ENCODE results near the gene NRBF2. TPM values are rescaled to one million over a fixed set of nuclear protein-coding genes. Genes with fewer than 3 reads are reported as not detected.

NRBF2 gene
- polyA plus RNA-seq, 1 experiment = 20.7 TPM

DNA sequence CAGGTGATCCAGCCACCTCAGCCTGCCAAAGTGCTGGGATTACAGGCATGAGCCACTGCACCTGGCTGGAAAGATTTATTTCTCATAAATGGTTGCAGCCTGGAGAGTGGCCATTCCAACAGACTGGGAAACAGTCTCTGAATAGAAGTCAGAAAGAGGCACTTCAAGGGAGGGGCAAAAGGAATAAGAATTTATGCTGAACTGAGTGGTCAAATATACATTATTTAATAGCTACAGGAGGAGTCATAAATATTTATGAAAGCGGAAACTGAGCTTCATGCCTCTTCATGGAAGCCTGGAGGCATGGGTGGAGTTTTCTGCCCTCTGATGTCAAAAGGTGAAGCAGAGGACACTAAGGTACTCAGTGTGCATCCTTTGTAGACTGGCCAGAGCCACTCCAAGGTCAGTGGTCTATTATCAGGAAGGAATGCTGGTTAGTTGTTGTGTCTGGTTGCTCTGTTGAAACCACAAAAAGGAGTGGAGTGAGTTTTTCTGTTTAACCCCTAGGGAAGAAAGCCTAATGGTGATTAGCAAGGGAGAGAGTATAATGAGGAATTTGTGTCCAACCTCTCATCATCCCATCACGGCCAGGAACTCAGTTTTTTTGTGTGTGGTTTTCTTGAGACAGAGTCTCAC, 9.3 kb upstream of the NRBF2 start:
- no peaks in the 10 kb centered on the region for H3K27me3 ChIP-seq (ENCODE audit: control insufficient read depth, insufficient read depth, low read length)
- TF ChIP-seq, protein P1, sequence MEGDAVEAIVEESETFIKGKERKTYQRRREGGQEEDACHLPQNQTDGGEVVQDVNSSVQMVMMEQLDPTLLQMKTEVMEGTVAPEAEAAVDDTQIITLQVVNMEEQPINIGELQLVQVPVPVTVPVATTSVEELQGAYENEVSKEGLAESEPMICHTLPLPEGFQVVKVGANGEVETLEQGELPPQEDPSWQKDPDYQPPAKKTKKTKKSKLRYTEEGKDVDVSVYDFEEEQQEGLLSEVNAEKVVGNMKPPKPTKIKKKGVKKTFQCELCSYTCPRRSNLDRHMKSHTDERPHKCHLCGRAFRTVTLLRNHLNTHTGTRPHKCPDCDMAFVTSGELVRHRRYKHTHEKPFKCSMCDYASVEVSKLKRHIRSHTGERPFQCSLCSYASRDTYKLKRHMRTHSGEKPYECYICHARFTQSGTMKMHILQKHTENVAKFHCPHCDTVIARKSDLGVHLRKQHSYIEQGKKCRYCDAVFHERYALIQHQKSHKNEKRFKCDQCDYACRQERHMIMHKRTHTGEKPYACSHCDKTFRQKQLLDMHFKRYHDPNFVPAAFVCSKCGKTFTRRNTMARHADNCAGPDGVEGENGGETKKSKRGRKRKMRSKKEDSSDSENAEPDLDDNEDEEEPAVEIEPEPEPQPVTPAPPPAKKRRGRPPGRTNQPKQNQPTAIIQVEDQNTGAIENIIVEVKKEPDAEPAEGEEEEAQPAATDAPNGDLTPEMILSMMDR (IDR thresholded peaks at IDR 0.05; ENCODE audit: insufficient read depth, low read depth, low read length) = no peak
- no peaks in the 10 kb centered on the region for H3K36me3 ChIP-seq (ENCODE audit: control insufficient read depth, insufficient read depth, low read length)
- no peak overlapping the region for H3K4me3 ChIP-seq (ENCODE audit: low read depth, low read length)
- DNase-seq (ENCODE audit: low read depth) = no peak
- CTCF ChIA-PET = interaction anchor here (1.0 to 1.8 kb wide), 2 partner anchors 9 to 686 kb away, joined by 3 to 4 read pairs; partner anchors contain the start of gene NRBF2
- POLR2A ChIA-PET = no interaction called here

GRCh38 chr10:63125459-63125858, 7.7 kb upstream of the NRBF2 start:
- ChIA-PET CTCF (interaction anchor here (1.8 kb wide), 1 partner anchor 7 kb away, joined by 4 read pairs; the partner anchor contains the start of gene NRBF2), POLR2A (no interaction called here)
- TF ChIP-seq, protein P1 (IDR thresholded peaks at IDR 0.05; ENCODE audit: insufficient read depth, low read depth, low read length) = no peak

GRCh38 chr10:63128443-63128842, 4.7 kb upstream of the NRBF2 start:
- TF ChIP-seq, protein P1 (IDR thresholded peaks at IDR 0.05; ENCODE audit: insufficient read depth, low read depth, low read length) = no peak
- no peak overlapping the region for H3K4me3 ChIP-seq (ENCODE audit: low read depth, low read length)
- H3K27me3 ChIP-seq (ENCODE audit: control insufficient read depth, insufficient read depth, low read length) = no peaks in the 10 kb centered on the region
- DNase-seq (ENCODE audit: low read depth) = no peak
- POLR2A ChIA-PET = no interaction called here
- CTCF ChIA-PET = no interaction called here
- no peaks in the 10 kb centered on the region for H3K36me3 ChIP-seq (ENCODE audit: control insufficient read depth, insufficient read depth, low read length)

More at GRCh38 chr10:63125459-63125858, 7.7 kb upstream of the NRBF2 start:
- no peaks in the 10 kb centered on the region for H3K36me3 ChIP-seq (ENCODE audit: control insufficient read depth, insufficient read depth, low read length)
- H3K27me3 ChIP-seq (ENCODE audit: control insufficient read depth, insufficient read depth, low read length) = no peaks in the 10 kb centered on the region
- DNase-seq (ENCODE audit: low read depth) = no peak
- no peak overlapping the region for H3K4me3 ChIP-seq (ENCODE audit: low read depth, low read length)

- no peak for DNase-seq (ENCODE audit: low read depth)
- TF ChIP-seq, protein P1 (IDR thresholded peaks at IDR 0.05; ENCODE audit: insufficient read depth, low read depth, low read length) = no peak
- H3K4me3 ChIP-seq (ENCODE audit: low read depth, low read length) = no peak overlapping the region
- H3K36me3 ChIP-seq (ENCODE audit: control insufficient read depth, insufficient read depth, low read length) = no peaks in the 10 kb centered on the region
- ChIA-PET CTCF (interaction anchor here (1.1 kb wide), 1 partner anchor 14 kb away, joined by 3 read pairs; no protein-coding TSS in a partner anchor), POLR2A (no interaction called here)
- H3K27me3 ChIP-seq (ENCODE audit: control insufficient read depth, insufficient read depth, low read length) = no peaks in the 10 kb centered on the region
Measured at GRCh38 chr10:63129888-63130287, 3.2 kb upstream of the NRBF2 start.

DNA sequence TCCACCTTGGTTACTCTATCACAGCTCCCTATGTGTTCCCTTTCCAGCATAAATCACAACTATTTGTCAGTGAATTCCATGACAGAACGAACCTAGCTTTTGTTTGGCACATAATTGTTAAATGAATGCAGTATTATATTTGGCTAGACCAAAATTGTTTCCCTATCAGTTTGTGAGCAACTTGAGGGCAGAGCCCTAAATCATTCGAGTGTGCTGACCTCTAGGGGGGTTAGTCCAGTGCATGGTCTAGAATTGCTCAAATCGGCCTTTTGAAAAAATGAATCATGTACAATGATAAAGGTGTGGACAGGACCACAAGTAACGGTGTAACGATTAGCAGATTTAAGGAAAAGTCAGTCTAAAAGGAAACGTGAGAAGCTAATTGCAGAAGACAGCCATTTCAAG, 475 bp upstream of the NRBF2 start:
- ChIA-PET CTCF (interaction anchor here (0.7 to 2.1 kb wide), 6 partner anchors 8 to 49 kb away, joined by 3 to 5 read pairs (median 4); no protein-coding TSS in a partner anchor), POLR2A (no interaction called here)
- no peak for DNase-seq (ENCODE audit: low read depth)
- H3K27me3 ChIP-seq (ENCODE audit: control insufficient read depth, insufficient read depth, low read length) = no peaks in the 10 kb centered on the region
- no peaks in the 10 kb centered on the region for H3K36me3 ChIP-seq (ENCODE audit: control insufficient read depth, insufficient read depth, low read length)
- H3K4me3 ChIP-seq (ENCODE audit: low read depth, low read length) = peak overlapping the region; percentile 0; the same call in 1 of the 2 replicates
- TF ChIP-seq, protein P1 (IDR thresholded peaks at IDR 0.05; ENCODE audit: insufficient read depth, low read depth, low read length) = no peak

All from BJ (cell line).